Heart right ventricle (tissue), 16 donors: ENCODE data around the gene S100A4. TPM values are rescaled to one million over a fixed set of nuclear protein-coding genes. Genes with fewer than 3 reads are reported as not detected.
A peak's percentile ranks its signal among the peaks of the same experiment; 100 is the strongest.
"Not testable (repeated sequence)": the region's sequence is repeated elsewhere in the genome, so short reads cannot be mapped to it uniquely, and the experiment has no call there.

Experiments used
- ATAC-seq, 8 donors: fragments of 200-7000 bp; cut with Tn5 transposase; one replicate each; pipeline ENCODE4 v1.9.1; 2020; ENCODE audit warnings: mild to moderate bottlenecking in 8 of 8, moderate library complexity in 8 of 8, moderate number of reproducible peaks in 1 of 8
- DNase-seq, 2 donors: peaks; one replicate each; pipeline ENCODE4 v3.0.0-alpha.2; 2020
- H3K27ac ChIP-seq, 10 donors: fragments of 200-600 bp; sonication (generic) in 2 of 10; one replicate each; pipeline versions ENCODE4 v1.5.0 to v1.8.0; 2020 to 2022; ENCODE audit warnings: mild to moderate bottlenecking in 3 of 10
- H3K27me3 ChIP-seq, 7 donors: fragments of 200-600 bp; one replicate each; pipeline ENCODE4 v1.8.0; 2021 to 2022; ENCODE audit warnings: mild to moderate bottlenecking in 2 of 7
- H3K36me3 ChIP-seq, 9 donors: fragments of 200-600 bp; sonication (generic) in 1 of 9; one replicate each; pipeline versions ENCODE4 v1.5.0 to v1.8.0; 2020 to 2022; ENCODE audit warnings: mild to moderate bottlenecking in 2 of 9
- H3K4me1 ChIP-seq, 9 donors: fragments of 200-600 bp; sonication (generic) in 1 of 9; one replicate each; pipeline versions ENCODE4 v1.5.0 to v1.8.0; 2020 to 2022; ENCODE audit warnings: mild to moderate bottlenecking in 4 of 9
- H3K4me3 ChIP-seq, 10 donors: fragments of 200-600 bp; sonication (generic) in 2 of 10; one replicate each; pipeline versions ENCODE4 v1.5.0 to v1.8.0; 2020 to 2022; ENCODE audit warnings: mild to moderate bottlenecking in 7 of 10, moderate library complexity in 2 of 10
- H3K9me3 ChIP-seq, 11 donors: fragments of 200-600 bp in 10 of 11; sonication (generic) in 2 of 11; one replicate each; pipeline versions ENCODE4 v1.5.0 to v1.8.0; 2013 to 2022; ENCODE audit warnings: mild to moderate bottlenecking in 2 of 11, control low read depth in 1 of 11, moderate library complexity in 1 of 11
- WGBS, 2 donors: extraction: QIAGEN DNeasy Blood & Tissue Kit; methylation state at CpG; one replicate each; pipeline ENCODE4 v1.1.7; 2013; ENCODE audit warnings: inconsistent platforms in 1 of 2; 5-methylcytosine and 5-hydroxymethylcytosine counted together
- intact Hi-C, 10 donors: fragments of 100-400 bp; cut with DNase I; formaldehyde crosslinking; loops; one replicate each; pipeline versions ENCODE4 v1.11.1 to v1.14.2; 2022
- polyA plus RNA-seq, 2 donors: library from polyadenylated mRNA; stranded (reverse); fragments of 200-250 nt; gene quantifications; one replicate each; pipeline ENCODE4 v1.2.3, GENCODE V29; 2013
- total RNA-seq, 10 donors: library from RNA; stranded (reverse); fragmentation: NEBNext Ultra II Directional in 3 of 10; extraction: Animal tissue kit (Norgen Biotek cat#: 25700) in 3 of 10; gene quantifications; one replicate each; pipeline versions ENCODE4 v1.2.1 to v1.2.4, GENCODE V29; 2021 to 2023
- TF ChIP-seq, protein P1 (sequence below), 9 donors: fragments of 200-600 bp; sonication (generic) in 2 of 9; IDR thresholded peaks; one replicate each; pipeline versions ENCODE4 v1.5.0 to v1.8.0; 2021 to 2022; ENCODE audit warnings: antibody characterized with exemption in 9 of 9, mild to moderate bottlenecking in 5 of 9, moderate library complexity in 1 of 9
- donor health status: Arrhythmogenic right ventricular cardiomyopathy.
- donor health status: ischemic (EF 13 %, LVEDD 7.1; RV severe dilation, severe dysfunction).
- donor health status: healthy with polysubstance abuse.
- donor health status: DM: no; HTN: yes; CAD: no.
- donor health status: DM: no; HTN: no; CAD: no.
- donor health status: ischemic (EF 25% LVEDD 6.9; RV normal size, moderate dysfunction).
- donor health status: ischemic (EF 25% LVEDD 5.7; RV mildly dilated, moderate dysfunction).
- donor health status: healthy.
- donor health status: DM: yes; HTN: yes; CAD: no.
- donor health status: Ischemic cardiomyopathy.
- donor health status: ischemic (EF 35%, LVEDD 5.7; RV mildly dilated, moderate dysfunction).
- donor health status: nonischemic (EF 11% LVEDD 7.7; RV severe dilation, severe dysfunction).
- donor health status: DM: yes; HTN: yes; CAD: no.
- donor health status: PGD.
- donor health status: ischemic (EF 29% LVEDD 5.4; RV normal size, mild dysfunction).
- donor health status: nonischemic (EF 23%, LVEDD 6.1; RV moderate dilation, normal function).

The S100A4 gene
- total and polyA plus RNA-seq, 12 donors: 29.4 to 755 (median 78.3) TPM

DNA sequence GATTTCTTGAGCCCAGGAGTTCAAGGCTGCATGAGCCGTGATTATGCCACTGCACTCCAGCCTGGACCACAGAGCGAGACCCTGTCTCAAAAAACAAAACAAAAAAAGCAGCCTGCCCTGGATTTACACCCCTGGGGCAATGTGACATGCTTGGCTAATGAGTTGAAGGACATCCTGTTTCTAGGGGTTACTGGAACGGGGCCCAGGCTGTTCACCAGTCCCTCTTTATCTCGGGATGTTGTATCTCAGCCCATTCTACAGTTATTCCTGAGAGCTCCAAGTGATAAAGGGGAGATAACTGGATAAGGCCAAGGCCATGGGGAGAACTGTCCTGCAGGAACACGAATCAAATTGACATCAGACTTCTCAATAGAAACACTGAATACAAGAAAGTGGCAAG, 41.7 kb upstream of the S100A4 start:
- no peaks in the 10 kb centered on the region for H3K9me3 ChIP-seq
- H3K36me3 ChIP-seq: no peaks in the 10 kb centered on the region
- ATAC-seq (peak in 3 of 8 donors; percentile 53 to 67 (median 55)), DNase-seq (no peak)
- H3K27me3 ChIP-seq: no peaks in the 10 kb centered on the region
- intact Hi-C loops: loop anchor here in 1 of 10 donors (5.0 kb wide), 1 partner anchor 220 kb away; no protein-coding TSS in a partner anchor
- no peak overlapping the region for H3K4me3 ChIP-seq
- H3K27ac ChIP-seq: no peak overlapping the region
- peaks cover 0 to 9% (median 0%) of the 10 kb centered on the region in 9 donors for H3K4me1 ChIP-seq
- 30 to 34% methylated on average over 5 of the region's 5 CpGs for WGBS, 2 donors
- TF ChIP-seq, protein P1, sequence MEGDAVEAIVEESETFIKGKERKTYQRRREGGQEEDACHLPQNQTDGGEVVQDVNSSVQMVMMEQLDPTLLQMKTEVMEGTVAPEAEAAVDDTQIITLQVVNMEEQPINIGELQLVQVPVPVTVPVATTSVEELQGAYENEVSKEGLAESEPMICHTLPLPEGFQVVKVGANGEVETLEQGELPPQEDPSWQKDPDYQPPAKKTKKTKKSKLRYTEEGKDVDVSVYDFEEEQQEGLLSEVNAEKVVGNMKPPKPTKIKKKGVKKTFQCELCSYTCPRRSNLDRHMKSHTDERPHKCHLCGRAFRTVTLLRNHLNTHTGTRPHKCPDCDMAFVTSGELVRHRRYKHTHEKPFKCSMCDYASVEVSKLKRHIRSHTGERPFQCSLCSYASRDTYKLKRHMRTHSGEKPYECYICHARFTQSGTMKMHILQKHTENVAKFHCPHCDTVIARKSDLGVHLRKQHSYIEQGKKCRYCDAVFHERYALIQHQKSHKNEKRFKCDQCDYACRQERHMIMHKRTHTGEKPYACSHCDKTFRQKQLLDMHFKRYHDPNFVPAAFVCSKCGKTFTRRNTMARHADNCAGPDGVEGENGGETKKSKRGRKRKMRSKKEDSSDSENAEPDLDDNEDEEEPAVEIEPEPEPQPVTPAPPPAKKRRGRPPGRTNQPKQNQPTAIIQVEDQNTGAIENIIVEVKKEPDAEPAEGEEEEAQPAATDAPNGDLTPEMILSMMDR (IDR thresholded peaks at IDR 0.05): no peak

DNA sequence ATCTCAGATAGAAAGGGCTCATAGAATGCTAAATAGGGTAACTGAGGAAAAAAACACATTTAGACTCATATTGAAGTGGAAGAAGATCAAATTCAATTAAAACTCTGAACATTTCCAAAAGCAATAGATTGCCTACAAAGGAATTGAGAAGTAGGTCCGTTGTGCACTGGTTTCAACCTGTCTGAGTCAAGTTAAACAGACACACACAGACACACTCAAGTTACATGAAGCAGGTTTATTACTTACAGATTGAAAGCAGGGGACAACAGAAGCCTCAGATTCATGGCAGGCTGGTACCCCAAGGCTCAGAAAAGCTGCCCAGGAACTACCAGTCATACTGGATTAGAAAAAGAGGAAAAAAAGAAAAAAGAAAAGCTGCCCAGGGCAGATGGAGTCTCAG, 40.7 kb upstream of the S100A4 start:
- Histone ChIP-seq H3K36me3 (no peaks in the 10 kb centered on the region), H3K9me3 (no peaks in the 10 kb centered on the region), H3K4me1 (peaks cover 0 to 9% (median 0%) of the 10 kb centered on the region in 9 donors), H3K27ac (no peak overlapping the region), H3K4me3 (no peak overlapping the region), H3K27me3 (no peaks in the 10 kb centered on the region)
- no peak for DNase-seq
- TF ChIP-seq, protein P1 (IDR thresholded peaks at IDR 0.05): no peak
- intact Hi-C loops: loop anchor here in 1 of 10 donors (5.0 kb wide), 1 partner anchor 219 kb away; no protein-coding TSS in a partner anchor
- no peak for ATAC-seq
- 44 to 55% methylated on average over 1 of the region's 1 CpG for WGBS, 2 donors

DNA sequence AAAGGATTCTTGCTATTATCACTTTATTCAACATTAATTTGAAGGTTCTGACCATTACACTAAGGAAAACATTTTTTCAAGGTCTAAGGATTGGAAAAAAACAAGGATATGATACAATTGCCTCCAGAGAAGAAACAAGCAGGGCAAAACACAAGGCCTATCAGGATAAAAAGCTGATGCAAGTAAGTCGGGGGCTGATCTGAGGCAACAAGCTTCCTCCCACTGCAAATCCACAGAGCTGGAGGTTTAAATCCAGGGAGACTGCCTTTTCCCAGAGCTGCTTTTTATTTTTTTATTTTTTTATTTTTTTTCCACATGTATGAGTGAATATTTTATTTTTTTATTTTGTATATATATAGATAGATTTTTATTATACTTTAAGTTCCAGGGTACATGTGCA, 39.4 kb upstream of the S100A4 start:
- Histone ChIP-seq H3K4me3 (no peak overlapping the region), H3K27me3 (no peaks in the 10 kb centered on the region), H3K9me3 (no peaks in the 10 kb centered on the region), H3K36me3 (no peaks in the 10 kb centered on the region), H3K27ac (no peak overlapping the region), H3K4me1 (peaks cover 0 to 9% (median 0%) of the 10 kb centered on the region in 9 donors)
- TF ChIP-seq, protein P1 (IDR thresholded peaks at IDR 0.05): no peak
- DNase-seq (no peak), ATAC-seq (no peak)
- WGBS, 2 donors: 83 to 84% methylated on average over 1 of the region's 1 CpG
- intact Hi-C loops: loop anchor here in 1 of 10 donors (5.0 kb wide), 1 partner anchor 218 kb away; no protein-coding TSS in a partner anchor

DNA sequence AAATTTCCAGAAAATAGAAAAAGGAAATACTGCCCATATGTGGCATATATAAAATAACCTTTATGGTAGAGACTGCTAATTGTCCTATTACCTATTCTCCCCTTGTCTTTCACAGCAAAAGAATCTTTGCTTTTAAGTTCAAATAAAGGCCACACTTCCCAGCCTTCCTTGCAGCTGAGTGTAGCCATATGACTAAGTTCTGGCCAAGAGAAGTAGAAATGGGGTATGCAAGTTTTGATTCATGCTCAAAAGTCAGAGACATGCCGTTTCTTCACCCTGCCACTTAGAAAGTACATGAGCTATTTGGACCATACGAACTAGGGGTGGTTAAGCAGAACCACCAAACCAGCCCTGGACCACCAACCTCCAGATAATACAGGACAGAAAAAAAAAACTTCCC, 38.4 kb upstream of the S100A4 start:
- Histone ChIP-seq H3K36me3 (no peaks in the 10 kb centered on the region), H3K9me3 (no peaks in the 10 kb centered on the region), H3K27me3 (no peaks in the 10 kb centered on the region), H3K4me3 (no peak overlapping the region), H3K27ac (no peak overlapping the region), H3K4me1 (peaks cover 0 to 9% (median 0%) of the 10 kb centered on the region in 9 donors)
- WGBS, 2 donors: 86 to 93% methylated on average over 2 of the region's 2 CpGs
- DNase-seq: no peak
- no peak for ATAC-seq
- intact Hi-C loops: no loop called here
- TF ChIP-seq, protein P1 (IDR thresholded peaks at IDR 0.05): no peak

DNA sequence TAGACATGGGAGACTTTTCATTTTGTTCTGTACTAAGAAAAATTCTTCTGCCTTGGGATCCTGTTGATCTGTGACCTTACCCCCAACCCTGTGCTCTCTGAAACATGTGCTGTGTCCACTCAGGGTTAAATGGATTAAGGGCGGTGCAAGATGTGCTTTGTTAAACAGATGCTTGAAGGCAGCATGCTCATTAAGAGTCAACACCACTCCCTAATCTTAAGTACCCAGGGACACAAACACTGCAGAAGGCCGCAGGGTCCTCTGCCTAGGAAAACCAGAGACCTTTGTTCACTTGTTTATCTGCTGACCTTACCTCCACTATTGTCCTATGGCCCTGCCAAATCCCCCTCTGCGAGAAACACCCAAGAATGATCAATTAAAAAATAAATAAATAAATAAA, 37.9 kb upstream of the S100A4 start:
- intact Hi-C loops, H3K4me1 ChIP-seq, DNase-seq, ATAC-seq, H3K27me3 ChIP-seq, H3K9me3 ChIP-seq, H3K36me3 ChIP-seq, H3K4me3 ChIP-seq, H3K27ac ChIP-seq: not testable (repeated sequence)
- 91 to 93% methylated on average over 2 to 3 of the region's 3 CpGs for WGBS, 2 donors

DNA sequence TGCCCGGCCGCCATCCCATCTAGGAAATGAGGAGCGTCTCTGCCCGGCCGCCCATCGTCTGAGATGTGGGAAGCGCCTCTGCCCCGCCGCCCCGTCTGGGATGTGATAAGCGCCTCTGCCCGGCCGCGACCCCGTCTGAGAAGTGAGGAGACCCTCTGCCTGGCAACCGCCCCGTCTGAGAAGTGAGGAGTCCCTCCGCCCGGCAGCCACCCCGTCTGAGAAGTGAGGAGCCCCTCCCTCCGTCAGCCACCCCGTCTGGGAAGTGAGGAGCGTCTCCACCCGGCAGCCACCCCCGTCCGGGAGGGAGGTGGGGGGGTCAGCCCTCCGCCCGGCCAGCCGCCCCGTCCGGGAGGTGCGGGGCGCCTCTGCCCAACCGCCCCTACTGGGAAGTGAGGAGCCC, 37.2 kb upstream of the S100A4 start:
- H3K4me3 ChIP-seq, ATAC-seq, intact Hi-C loops, H3K27me3 ChIP-seq, H3K4me1 ChIP-seq, H3K9me3 ChIP-seq, H3K27ac ChIP-seq, DNase-seq, H3K36me3 ChIP-seq: not testable (repeated sequence)
- WGBS, 2 donors: 91 to 96% methylated on average over 32 to 34 of the region's 34 CpGs
